Gastrocnemius medialis (tissue), 4 donors: ENCODE results near the gene DSG1.

Source experiments
- CTCF ChIP-seq, 5 experiments: fragments of 450-650 bp in 3 of 5; fragments of 200-600 bp in 2 of 5; sonication (generic) in 2 of 5; IDR thresholded peaks in 4 of 5; conservative IDR thresholded peaks in 1 of 5; 1 replicate in 4 of 5; 2 replicates in 1 of 5; pipeline ENCODE4 v1.5.1; 2016 to 2019; ENCODE audit warnings: antibody characterized with exemption in 5 of 5, mild to moderate bottlenecking in 3 of 5, moderate library complexity in 3 of 5
- POLR2A ChIP-seq, 2 donors: fragments of 450-650 bp; IDR thresholded peaks; one replicate each; pipeline ENCODE4 v1.6.1; 2017; ENCODE audit warnings: antibody characterized with exemption in 2 of 2, mild to moderate bottlenecking in 2 of 2, moderate library complexity in 2 of 2

DNA sequence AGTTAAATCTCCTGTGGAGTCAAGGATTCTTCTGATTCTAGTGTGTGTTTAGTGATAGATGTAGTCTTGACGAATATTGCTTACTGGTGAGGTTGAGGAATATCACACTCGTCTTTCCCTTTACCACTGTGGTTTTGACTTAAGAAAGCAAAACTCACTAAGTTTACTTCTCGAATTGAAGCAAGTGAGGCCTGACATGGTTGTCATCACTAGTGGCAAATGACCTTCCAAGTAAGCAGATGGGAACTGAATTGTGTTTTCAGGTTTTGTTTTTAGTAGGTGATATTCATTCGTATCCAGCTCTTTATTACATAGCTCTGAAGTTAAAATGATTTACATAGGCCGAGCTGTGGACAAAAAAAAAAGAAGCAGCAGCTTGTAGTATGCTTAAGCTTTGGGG, 38.1 kb downstream of the DSG1 start:
- TF ChIP-seq CTCF (IDR thresholded peaks at IDR 0.05 in 4 of 5, conservative IDR thresholded peaks at IDR 0.05 in 1 of 5) (no peak), POLR2A (IDR thresholded peaks at IDR 0.05) (no peak)
